GM15510 (cell line): ENCODE data around the gene SLC6A4.

Experiments used
- POLR2A ChIP-seq: IDR thresholded peaks from 3 replicates; pipeline ENCODE4 v1.6.1; 2011; ENCODE audit warnings: borderline replicate concordance; ENCODE audit not compliant: insufficient read length; ENCODE audit errors: extremely low read depth

Gene SLC6A4

DNA sequence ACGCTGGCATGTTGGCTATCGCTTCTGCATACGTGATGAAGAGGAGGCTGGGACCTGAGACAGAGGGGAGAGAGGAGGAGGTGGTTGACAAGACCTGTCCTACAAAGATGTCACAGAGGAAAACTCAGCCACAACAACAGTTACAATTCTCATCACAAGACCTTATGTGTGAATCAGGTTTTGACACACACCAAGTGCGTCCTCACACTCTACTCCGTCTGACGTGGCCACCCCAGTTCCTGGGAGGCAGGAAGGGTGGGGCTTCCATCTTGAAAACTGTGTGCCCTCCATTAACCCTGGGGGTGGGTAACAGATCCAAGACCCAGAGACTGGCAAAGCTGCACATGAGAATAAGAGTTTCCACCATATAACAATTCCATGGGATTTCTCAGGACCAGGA is 24.1 kb downstream of the SLC6A4 start:
- no peak for TF ChIP-seq POLR2A

DNA sequence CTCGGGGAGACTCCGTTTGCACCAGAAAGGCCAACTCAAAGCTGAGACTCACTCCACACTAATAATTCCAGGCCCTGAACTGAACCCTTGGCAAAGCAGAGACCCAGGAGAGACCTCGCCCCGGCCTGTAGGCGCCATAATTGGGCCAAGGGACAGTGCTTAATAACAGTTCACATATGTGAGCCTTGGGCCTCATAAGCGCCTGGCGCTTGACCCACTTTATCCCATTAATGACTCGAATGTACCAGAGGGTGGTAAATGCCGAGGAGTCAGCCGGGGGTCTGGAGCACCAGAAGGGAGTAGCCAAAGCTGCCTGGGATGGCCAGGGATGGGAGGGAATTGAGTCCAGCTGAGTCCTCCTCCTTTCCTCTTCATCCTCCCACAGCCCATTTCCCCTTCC is 24.6 kb downstream of the SLC6A4 start:
- no peak for TF ChIP-seq POLR2A

DNA sequence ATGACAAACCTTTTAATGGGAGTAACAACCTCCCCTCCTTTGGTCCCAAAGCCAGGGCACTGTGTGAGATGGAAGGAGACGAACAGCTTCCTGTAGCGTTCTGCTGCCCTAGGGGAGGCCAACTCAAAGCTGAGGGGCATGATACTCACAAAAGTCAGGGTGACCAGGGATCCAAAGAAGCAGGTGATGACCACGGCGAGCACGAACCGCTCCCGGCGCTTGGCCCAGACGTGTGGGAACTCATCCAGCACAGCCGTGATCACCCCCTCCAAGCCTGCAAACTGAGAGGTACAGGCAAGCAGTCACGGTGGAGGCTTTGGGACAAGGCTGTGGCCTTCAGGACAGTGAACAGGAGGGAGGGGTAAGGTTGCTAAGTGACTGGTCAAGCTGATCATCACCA is 25.1 kb downstream of the SLC6A4 start:
- no peak for TF ChIP-seq POLR2A

DNA sequence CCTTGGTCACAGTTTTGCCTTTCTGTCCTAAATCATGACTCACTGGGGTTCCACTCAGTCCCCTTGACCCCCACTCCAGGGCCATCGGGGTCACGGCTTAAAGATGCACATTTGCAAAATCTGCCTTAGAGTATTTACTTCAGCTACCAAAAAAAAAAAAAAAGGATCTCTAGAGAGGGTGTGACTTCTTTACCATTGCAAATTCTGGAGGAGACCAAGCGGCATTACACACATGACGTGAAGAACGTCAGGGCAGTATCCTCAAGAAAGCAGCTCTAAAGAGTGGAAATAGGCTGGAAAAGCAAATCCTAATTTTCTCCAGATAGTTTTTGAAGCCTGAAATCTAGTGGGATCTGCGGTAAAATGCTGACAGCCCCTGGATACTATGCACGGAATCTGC is 25.6 kb downstream of the SLC6A4 start:
- no peak for TF ChIP-seq POLR2A

DNA sequence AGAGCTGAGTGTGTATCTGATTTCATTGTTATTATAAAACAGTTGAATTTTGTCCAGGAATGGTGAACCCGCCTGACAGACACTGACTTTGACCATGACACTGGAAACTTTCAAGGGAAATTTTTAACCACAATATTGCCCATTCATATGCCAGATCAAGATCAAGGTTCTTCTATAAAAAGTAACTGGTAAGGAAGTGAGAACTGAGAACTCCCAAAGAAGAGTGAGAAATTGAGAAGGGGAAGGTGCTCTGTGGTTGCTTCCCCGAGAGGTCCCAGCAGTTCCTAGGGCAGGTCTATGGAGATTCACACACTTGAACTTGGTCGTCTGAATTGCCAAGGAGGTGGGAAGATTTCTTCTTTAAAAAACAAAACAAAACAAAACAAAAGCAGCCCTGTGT is 27.3 kb downstream of the SLC6A4 start:
- TF ChIP-seq POLR2A, result no peak

DNA sequence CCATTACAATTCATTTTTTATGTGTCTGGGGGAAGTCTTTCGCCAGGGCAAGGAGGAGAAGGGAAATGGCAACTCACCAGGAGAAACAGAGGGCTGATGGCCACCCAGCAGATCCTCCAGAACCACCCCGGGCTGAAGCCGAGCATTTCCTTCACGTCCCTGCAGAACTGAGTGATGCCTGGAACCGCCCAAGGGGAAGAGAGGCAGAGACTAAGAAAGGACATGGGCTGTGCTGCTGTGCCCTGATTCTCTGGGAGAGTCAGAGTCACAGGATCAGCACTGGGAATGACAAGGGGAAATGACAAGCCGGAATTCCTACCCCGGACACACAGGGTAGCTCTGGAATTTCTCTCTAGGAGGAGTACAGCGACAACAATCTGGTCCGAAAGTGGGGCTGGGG is 27.8 kb downstream of the SLC6A4 start:
- no peak for TF ChIP-seq POLR2A

DNA sequence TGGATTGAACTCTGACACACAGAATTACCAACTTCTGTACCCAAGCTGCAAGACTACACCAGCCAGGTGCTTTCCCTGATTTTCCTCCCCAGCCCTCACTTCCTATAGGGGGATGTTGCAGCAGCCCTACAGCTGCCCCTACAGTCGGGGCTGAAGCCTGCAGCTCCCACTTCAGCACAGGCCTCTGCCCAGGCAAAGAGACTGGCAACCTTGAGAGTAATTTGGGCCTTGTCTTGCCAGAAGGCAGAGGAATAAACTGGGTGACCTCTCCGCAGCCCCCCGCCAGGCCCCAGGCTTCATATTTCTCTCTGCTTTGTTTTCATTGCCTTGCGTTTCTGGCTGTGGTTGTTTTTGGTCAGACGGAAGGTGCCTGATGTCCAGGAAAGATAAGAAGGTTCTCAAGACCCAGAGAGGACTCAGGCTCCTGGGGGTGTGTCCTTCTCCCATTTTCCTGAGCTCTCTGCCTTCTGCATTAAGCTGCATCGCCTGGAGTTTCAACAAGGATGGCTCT is 32.0 kb downstream of the SLC6A4 start:
- TF ChIP-seq POLR2A, result no peak

DNA sequence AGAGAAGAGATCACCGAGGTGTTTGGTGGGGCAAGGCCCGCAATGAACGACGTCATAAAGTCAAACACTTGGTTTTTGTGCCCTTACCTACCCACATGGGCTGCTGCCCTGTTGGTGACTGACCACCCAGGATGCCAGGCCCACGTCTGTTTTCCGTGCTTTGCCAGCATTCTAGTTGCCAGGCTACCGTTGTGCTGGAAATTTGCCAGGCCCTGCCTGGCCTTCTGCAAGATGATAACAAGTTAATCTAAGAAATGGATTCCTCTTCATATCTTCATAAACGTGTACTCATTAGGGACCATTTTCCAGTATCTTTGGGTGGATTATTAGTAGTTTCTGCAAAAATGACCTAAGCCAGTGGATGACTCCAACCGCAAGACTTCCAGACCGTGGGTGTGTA is 35.4 kb downstream of the SLC6A4 start:
- no peak for TF ChIP-seq POLR2A

DNA sequence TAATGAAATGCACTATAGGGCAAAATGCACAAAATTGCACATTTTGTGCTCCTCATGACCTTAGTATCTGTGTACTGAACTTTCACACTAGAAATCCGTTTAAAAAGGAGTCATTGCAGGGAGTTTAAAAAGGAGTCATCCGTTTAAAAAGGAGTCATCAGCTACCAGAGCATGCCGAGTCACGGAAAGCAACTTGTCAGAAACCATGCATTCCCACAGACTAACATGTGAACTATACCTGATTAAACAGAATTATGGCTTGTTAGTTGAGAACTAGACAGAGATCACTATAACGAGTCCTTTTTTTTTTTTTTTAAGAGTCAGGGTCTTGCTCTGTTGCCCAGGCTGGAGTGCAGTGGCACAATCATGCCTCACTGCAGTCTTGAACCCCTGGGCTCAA is 35.9 kb downstream of the SLC6A4 start:
- TF ChIP-seq POLR2A, result no peak

DNA sequence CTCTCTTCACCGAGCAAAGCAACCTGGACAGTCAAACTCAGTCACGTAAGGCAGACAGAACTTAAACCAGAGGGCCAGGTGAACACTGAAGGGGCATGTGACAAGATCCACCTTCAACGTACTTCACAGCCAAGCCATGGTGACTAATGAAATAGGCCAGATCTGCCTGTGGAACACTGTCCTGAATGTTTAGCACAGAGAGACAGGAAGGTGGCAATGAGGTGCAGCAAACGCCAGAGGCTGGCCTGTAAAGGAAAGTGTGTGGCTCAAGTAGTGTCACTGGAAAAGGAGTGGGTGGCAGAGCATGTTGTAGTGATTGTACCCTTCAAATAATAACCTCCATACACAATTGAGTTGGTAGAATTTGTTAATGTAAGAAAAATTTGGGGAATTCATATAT is 38.1 kb downstream of the SLC6A4 start:
- no peak for TF ChIP-seq POLR2A

DNA sequence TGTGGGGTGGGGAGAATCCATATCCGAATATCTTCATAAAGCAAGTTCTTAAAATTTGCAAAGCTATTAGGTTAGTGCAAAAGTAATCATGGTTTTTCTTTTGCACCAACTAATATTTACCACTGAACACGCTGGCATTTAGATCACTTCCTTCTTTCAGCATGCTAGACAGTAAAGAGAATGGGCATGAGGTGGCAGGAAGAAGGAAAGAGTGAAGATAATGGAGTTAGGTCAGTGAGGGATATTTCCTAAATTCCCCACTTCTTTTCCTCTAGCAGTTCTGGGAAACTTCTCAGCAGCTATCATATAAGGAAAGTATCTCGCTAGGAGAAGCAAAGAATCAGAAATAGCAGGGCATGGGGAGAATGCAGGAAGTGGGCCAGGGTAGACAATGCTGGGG is 39.0 kb downstream of the SLC6A4 start:
- TF ChIP-seq POLR2A, result no peak

DNA sequence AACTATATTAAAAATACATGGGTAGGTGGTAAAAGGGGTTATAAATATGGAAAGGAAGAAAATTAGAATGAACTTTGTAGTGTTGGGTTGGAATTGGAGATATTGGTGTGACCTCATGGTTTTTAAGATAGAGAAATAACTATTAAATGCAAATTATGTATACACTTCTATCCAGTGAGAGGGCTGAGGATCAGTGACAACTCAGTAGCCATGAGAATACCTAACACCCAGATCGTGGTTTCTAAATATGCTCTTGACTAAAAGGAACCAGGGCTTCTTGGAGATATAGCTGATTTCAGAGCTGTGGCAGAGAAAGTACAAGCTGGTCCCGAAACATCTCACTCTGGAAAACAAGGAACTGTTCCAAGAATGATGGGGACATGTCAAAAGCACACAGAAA is 44.4 kb downstream of the SLC6A4 start:
- no peak for TF ChIP-seq POLR2A

DNA sequence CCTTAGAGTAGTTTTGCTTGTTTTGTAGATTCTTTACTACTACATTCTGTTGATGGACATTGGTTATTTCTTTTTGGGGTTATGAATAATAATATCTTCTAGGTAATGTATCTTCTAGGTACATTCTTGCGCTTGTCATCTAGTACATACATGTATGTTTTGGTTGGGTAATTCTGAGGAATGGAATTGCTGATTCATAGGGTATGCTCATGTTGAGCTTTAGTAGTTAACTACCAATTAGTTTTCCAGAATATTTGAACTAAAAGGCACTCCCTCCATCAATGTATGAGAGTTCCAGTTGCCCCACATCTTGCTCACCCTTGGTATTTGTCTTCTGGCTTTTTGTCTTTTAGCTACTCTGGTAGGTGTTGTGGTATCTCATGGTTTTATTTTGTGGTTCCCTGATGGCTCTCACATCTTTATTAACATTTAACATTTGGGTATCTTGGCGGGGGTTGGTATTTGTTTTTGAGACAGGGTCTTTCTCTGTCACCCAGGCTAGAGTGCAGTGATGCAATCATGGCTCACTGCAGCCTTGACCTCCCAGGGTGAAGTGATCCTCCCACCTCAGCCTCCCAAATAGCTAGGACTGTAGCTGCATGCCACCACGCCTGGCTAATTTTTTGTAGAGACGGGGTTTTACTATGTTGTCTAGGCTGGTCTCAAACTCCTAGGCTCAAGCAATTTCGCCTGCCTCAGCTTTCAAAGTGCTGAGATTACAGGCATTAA is 47.1 kb downstream of the SLC6A4 start:
- TF ChIP-seq POLR2A, result no peak

DNA sequence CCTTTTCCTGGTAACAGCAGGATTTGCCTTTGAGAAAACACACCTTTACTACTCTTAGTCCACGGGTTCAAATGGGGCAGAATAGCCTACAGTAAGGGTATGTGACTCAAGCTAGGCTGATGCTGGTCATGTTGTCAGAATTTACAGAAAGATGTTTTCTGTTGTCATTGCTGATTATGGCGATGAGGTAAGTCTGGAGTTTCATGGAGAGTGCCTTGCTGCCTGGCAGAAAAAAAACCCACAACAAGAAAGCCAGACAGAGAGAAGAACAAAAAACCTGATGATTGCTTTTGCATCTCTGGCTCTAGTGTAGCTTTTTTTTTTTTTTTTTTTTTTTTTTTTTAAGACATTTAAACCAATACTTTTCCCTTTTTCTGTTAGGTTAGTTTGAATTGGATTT is 47.9 kb downstream of the SLC6A4 start:
- no peak for TF ChIP-seq POLR2A

DNA sequence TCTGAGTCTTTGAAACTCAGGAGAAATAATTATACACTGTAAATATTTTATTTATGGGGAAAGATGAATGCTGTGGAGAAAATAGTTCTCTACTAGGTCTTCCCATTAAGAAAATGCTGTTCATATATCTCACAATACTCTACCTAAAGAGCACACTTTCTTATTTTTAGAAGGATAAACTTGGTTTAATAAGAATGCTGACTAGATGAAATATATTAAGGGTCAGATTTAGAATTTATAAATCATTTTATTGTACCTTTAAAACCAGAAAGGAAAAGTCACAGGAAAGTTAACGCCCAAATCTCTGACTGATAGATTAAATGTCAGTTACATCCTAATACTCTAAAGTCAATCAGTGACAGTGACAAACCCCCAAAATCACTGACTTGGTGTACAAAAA is 48.7 kb downstream of the SLC6A4 start:
- TF ChIP-seq POLR2A, result no peak

DNA sequence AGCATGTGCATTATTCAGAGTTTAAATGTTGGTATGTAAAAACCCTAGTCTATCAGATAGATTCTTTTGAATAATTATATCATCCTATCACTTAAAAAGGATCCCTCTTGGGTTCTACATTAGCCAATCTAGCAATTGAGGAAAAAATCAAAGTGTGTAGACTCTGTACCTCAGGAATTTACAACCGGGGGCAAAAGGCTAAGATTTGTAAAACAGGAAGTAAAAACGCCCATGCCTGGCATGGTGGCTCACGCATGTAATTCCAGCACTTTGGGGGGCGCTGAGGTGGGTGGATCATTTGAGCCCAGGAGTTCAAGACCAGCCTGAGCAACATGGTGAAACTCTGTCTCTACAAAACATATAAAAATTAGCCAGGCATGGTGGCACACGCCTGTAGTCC is 58.6 kb downstream of the SLC6A4 start:
- no peak for TF ChIP-seq POLR2A

DNA sequence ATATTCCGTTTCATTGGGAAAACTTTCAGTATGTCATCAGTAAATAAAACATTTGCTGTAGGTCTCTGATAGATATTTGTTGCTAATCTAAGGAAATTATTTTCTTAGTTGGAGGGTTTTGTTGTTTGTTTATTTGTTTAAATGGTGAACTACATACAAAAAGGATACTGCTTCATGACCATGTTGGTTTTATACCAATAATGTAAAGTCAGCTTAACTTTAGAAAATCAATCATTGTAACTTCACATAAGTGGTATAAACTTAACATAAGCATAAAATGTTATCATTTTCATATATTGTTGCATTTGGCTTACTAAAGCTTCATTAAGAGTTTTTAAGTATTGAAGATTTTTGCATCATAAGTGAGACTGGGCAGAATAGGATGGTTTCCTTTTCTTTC is 60.9 kb downstream of the SLC6A4 start:
- no peak for TF ChIP-seq POLR2A
